GM19240 (cell line): Measurements from ENCODE around the gene SLC38A9.

ENCODE experiments used
- DNase-seq: peaks from one replicate; pipeline ENCODE4 v3.0.0; 2011; ENCODE audit warnings: low spot score; ENCODE audit not compliant: insufficient read length

The SLC38A9 gene

GRCh38 chr5:55665065-55665464 lies 47.1 kb downstream of the SLC38A9 start:
- no peak for DNase-seq

GRCh38 chr5:55657443-55657842 lies 54.7 kb downstream of the SLC38A9 start:
- no peak for DNase-seq

- DNase-seq, result no peak
Measured at GRCh38 chr5:55650386-55650785, 61.7 kb downstream of the SLC38A9 start.

GRCh38 chr5:55649963-55650362 lies 62.2 kb downstream of the SLC38A9 start:
- no peak for DNase-seq

GRCh38 chr5:55645304-55645703 lies 66.8 kb downstream of the SLC38A9 start:
- DNase-seq, result no peak

- no peak for DNase-seq
Measured at GRCh38 chr5:55638455-55638854, 73.7 kb downstream of the SLC38A9 start.

- DNase-seq, result no peak
Measured at GRCh38 chr5:55638051-55638450, 74.1 kb downstream of the SLC38A9 start.

GRCh38 chr5:55636683-55637082 lies 75.4 kb downstream of the SLC38A9 start:
- DNase-seq, result no peak

GRCh38 chr5:55636177-55636576 lies 75.9 kb downstream of the SLC38A9 start:
- no peak for DNase-seq

GRCh38 chr5:55634866-55635265 lies 77.3 kb downstream of the SLC38A9 start:
- DNase-seq, result no peak

- DNase-seq, result no peak
Measured at GRCh38 chr5:55634209-55634805, 77.8 kb downstream of the SLC38A9 start.

GRCh38 chr5:55633574-55634208 lies 78.4 kb downstream of the SLC38A9 start:
- no peak for DNase-seq

- no peak for DNase-seq
Measured at GRCh38 chr5:55629815-55630214, 82.3 kb downstream of the SLC38A9 start.

GRCh38 chr5:55626790-55627189 lies 85.3 kb downstream of the SLC38A9 start:
- no peak for DNase-seq

- no peak for DNase-seq
Measured at GRCh38 chr5:55625913-55626312, 86.2 kb downstream of the SLC38A9 start.

GRCh38 chr5:55625589-55625909 lies 86.6 kb downstream of the SLC38A9 start:
- no peak for DNase-seq

- no peak for DNase-seq
Measured at GRCh38 chr5:55624841-55625588, 87.1 kb downstream of the SLC38A9 start.

- DNase-seq, result no peak
Measured at GRCh38 chr5:55623789-55624188, 88.3 kb downstream of the SLC38A9 start.

GRCh38 chr5:55622460-55622859 lies 89.7 kb downstream of the SLC38A9 start:
- no peak for DNase-seq

GRCh38 chr5:55621229-55621628 lies 90.9 kb downstream of the SLC38A9 start:
- no peak for DNase-seq

- DNase-seq, result no peak
Measured at GRCh38 chr5:55620766-55621160, 91.4 kb downstream of the SLC38A9 start.

GRCh38 chr5:55620009-55620765 lies 91.9 kb downstream of the SLC38A9 start:
- no peak for DNase-seq
